Islet precursor cell (in vitro differentiated cells): ENCODE results near the gene LRPAP1.

Source experiments
- DNase-seq: peaks from one replicate; pipeline ENCODE4 v3.0.0-alpha.2; 2018

The LRPAP1 gene

GRCh38 chr4:3531318-3531878 is 824 bp downstream of the LRPAP1 start:
- no peak for DNase-seq

- DNase-seq, result peak; percentile 50
Measured at GRCh38 chr4:3530663-3531254, 1.5 kb downstream of the LRPAP1 start.

- no peak for DNase-seq
Measured at GRCh38 chr4:3530051-3530450, 2.2 kb downstream of the LRPAP1 start.

DNA sequence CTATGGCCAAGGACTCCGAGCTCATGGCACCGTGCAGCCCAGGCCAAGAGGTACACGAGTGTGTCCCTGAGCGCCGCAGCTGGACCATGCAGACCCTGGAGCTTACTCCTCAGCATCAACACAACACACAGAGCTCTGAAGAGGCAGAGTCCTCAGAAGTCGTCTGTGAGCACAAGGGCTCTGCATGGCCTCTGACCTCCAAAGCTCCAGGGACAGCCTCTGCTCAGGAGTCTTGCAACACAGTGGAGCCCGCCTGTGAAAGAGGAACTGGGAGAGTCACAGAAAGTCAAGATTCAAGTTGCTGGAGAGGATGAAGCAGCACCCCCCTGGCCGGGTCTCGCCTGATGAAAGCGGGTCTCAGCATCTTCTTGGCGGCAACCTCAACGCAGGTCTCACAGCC is 2.9 kb downstream of the LRPAP1 start:
- peak; percentile 44 for DNase-seq

DNA sequence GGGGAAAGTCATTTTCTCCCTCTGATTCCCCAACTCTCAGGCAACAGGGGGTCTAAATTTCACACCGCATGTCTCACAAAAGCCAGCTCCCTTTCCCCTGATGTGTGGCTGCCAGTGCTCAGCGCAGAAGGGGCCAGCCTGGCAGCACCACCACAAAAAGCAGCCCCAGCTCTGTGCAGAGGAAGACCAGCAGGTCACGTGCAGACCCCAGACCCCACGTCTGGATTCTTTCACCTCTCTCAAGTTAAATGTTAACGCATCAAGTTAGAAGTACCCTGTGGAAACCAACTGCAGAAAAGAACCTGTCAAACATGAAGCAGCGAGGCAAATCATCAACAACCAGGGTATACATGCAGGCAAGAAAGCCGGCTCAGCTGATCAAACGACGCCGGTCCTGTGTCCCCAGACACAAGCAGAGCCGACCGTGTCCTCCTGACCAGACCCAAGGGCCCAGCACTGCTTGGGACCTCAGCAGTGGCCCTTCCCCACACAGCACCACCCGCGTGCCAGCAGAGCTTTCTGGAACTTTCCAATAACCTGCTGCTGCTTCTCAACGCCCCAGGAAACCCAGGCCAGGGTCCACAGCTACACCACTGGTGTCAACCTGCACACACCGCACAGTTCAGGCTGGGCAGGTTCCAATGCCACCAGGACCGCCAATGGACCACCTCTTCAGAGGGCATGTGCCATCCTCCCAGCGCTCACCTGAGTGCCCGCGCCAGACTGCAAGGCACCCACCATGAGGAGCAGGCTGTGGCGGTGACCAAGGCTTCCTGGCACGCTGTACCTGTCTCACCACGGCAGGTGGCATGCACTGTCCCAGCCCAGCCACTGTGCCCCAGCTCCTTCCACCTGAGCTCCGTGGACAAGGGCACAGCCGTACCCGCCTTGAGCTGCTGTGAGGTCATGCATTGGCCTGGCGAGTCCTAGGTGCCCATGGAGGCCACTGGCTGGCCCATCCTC is 4.0 kb downstream of the LRPAP1 start:
- DNase-seq, result no peak

- peak; percentile 45 for DNase-seq
Measured at GRCh38 chr4:3527101-3527913, 4.9 kb downstream of the LRPAP1 start.

DNA sequence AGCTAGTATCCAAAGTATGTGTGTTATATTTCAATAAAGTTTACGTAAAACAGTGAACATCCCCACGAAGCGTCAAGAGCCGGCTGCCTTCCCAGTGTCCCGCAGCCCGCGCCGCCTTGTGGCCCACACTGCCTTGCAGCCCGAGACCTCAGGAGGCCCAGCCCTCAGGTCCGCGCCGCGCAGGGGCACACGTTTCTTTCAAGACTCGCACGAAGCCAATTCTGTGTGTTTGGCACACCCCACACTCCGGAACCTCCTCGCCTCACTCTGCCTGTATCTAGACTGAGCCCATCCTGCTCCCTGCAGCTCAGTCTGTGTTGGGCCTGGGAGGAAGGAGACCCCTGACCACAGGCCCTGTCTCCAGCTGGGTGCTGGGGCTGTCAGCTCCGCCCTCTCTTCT is 5.8 kb downstream of the LRPAP1 start:
- DNase-seq, result no peak

DNA sequence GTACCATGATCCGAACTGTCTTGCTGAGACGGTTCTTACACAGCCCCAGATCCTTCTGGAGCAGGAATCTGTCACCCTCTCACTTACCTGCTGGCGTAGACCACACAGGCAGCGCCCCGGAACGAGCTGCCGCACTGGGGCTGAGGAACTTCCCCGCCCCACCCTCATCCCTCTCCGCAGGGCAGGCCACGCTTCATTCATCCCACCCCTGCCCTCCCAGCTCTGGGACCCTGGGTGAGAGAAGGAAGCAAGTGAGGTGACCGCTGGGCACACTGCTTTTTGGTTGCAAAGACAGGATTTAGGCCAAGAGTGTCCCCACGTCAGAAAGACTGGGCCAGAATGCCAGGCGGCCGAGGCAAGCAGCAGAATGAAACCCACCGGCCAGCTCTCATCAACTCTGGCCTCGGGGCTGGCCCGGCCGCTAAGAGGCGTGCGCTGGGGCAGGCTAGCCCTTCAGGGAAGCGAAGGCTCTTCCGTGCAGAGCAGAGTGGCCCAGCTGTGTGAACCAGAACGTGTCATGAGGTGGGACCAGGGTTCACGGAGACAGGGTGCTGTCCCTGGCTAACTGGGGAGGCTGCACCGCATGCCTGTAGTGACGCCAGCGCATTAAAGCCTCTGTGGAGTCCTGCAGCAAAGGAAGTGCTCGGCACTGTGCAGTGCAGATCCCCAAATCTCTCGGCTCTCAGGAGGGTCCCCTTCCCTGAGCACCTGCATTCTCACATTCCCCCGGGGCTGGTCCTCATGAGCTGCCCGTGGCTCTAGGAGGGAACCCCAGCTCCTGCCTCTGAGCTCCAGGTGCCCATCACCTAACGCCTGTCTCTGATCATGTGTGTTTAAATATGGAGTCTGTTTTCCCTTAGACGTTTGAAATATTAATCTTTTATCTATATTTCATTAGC is 6.4 kb downstream of the LRPAP1 start:
- no peak for DNase-seq

DNA sequence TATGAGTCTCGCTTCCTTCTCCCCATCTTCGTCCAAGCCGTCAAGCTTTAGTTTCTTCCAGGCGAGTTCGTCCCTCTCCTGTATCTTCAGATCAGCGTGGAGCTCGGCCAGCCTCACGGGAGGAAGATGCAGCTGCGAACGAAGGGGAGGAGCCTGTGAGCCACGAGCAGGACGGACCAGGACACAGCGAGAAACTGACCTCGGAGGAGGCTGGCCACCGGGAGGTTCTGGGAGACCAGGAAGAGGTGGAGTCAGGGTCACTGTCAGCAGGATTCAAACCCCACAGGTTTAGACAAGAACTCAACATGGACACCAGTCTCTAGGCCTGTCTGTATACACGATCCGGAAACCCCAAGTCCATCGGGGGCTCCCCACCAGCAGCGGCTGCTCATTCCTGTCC is 7.3 kb downstream of the LRPAP1 start:
- DNase-seq, result no peak

- no peak for DNase-seq
Measured at GRCh38 chr4:3524349-3524748, 7.9 kb downstream of the LRPAP1 start.

- no peak for DNase-seq
Measured at GRCh38 chr4:3523628-3524221, 8.5 kb downstream of the LRPAP1 start.

DNA sequence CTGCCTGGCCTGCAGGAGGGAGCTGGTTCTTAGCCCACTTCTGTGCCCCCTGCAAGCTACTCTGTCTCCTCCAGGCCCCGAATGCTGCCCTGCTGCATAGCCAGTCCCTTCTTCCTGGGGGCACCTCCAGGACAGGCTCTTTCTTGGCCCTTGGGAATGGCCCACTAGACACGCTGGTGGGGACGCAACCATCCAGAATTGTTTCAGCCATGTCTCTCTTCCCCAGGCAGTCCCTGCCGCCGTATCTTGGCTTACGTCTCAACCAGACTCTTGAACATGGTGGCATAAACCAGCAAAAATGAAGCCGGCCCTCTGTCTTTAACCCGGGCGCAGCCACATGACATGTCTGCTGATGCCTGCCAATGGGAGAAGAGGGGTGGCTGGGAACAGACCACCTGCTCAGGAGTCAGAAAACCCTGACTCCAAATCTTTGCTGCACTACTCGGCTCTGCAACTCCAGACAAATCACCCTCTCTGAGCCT is 9.0 kb downstream of the LRPAP1 start:
- DNase-seq, result no peak

GRCh38 chr4:3522651-3523050 is 9.6 kb downstream of the LRPAP1 start:
- DNase-seq, result no peak

GRCh38 chr4:3522326-3522640 is 9.9 kb downstream of the LRPAP1 start:
- DNase-seq, result no peak

GRCh38 chr4:3521621-3522325 is 10.4 kb downstream of the LRPAP1 start:
- no peak for DNase-seq

DNA sequence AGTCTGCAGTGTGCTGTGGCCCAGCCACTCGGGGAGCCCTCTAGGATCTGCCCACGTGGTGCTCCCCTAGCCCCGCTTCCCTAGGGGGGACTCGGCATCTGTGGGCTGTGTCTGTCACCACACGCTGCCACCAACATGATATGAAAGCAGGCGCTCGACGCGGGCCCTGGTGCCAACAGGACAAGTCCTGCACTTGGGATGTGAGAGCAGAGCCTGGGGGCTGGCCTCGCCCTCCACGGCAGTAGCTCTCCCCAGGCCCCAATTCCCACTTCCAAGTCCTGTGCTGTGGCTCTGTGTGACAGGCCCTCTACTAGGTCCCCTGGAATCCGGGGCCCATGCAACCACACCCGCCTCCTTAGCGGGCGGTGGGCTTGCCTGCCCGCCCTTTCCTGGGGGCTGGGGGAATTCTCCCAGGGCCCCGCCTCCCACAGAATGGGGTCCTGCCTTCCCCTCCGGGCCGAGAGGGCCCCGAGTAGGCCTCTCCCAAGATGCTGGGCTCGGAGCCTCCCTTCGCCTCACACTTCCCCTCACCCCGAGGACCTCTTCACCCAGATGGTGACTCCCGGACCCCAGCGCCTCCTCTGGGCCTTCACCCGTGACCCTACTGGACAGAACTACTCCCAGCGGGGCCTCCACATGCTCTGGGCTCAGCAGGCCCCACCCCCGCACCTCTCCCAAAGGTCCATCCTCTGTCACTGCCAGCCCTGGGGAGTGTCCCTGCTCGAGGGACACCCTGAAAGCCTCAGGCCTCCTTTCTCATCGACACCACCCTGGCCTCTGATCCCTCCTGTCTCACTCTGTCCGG is 11.2 kb downstream of the LRPAP1 start:
- no peak for DNase-seq

DNA sequence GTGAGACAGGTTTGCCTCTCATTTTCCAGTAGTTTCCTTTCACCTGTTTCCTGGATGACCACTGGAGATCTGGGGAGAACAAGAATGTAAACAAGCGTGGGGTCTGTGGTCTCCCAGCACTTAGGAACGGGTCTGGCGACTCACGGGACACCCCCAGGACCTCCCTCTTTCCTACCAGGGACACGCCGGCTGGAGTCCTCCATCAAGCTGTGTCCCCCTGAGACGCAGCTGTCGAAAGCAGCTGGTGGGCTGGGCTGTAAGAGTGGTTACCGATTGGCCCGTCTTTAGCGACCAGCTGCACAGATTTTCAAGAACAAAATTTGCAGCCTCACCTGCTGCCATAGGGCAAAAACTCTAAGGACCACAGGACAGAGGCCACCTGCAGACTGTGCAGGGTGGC is 11.9 kb downstream of the LRPAP1 start:
- no peak for DNase-seq

- no peak for DNase-seq
Measured at GRCh38 chr4:3519468-3520264, 12.6 kb downstream of the LRPAP1 start.

GRCh38 chr4:3518941-3519340 is 13.3 kb downstream of the LRPAP1 start:
- DNase-seq, result no peak
